ENCODE measurements around the gene IL21. TPM values are rescaled to one million over a fixed set of nuclear protein-coding genes. Genes with fewer than 3 reads are reported as not detected.
"Not testable (repeated sequence)": the region's sequence is repeated elsewhere in the genome, so short reads cannot be mapped to it uniquely, and the experiment has no call there.

The IL21 gene
- total RNA-seq, 6 experiments from 2014 or later = not detected

DNA sequence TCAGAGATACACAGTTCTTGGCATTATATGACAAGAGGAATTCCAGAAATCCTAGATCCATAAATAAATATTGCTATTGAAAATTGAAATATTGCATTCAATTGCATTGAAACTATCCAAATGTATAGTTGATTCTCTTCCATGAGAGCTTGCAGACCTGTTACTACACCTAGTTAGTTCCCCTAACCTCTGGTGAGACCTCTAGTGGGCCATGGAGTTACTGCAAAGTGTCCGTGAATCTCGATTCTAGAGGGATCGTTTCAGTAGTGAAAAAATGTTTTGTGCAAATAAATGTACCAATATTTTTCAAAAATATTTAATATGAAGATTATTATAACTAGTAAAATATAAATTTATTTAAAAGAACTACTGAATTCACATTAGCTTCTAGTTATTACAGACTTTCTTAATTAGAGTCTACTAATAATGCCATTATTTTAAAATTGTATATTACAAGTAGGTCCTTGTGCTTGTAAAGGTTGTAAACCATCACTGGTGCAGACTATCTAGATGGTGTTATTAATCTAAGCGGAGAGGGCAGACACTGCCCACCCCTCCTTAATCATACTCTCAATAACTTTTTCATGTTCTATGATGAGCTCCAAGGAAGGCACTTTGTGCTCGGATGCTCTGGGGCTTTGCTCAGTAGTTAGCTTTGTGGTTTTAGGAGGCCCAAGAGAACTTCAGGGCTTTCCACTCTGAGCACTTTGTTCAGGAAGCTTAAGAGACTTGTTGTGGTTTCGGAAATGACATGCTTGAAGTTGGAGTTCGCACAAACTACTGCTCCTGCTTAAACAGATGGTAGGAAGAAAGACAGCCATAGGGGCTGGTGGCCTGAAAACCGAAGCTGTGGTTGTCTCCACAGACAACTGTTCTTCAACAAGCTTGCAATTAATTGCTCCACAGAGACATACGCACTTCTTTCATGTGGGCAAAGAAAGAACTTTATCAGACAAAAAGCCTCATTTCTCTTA lies 42.8 kb downstream of the IL21 start:
- ATAC-seq (peak; percentile 74 to 85 (median 84)), DNase-seq (no peak)
- H3K27ac ChIP-seq = no peak overlapping the region
- TF ChIP-seq POLR2A (IDR thresholded peaks at IDR 0.05) = no peak
- TF ChIP-seq, protein P1, sequence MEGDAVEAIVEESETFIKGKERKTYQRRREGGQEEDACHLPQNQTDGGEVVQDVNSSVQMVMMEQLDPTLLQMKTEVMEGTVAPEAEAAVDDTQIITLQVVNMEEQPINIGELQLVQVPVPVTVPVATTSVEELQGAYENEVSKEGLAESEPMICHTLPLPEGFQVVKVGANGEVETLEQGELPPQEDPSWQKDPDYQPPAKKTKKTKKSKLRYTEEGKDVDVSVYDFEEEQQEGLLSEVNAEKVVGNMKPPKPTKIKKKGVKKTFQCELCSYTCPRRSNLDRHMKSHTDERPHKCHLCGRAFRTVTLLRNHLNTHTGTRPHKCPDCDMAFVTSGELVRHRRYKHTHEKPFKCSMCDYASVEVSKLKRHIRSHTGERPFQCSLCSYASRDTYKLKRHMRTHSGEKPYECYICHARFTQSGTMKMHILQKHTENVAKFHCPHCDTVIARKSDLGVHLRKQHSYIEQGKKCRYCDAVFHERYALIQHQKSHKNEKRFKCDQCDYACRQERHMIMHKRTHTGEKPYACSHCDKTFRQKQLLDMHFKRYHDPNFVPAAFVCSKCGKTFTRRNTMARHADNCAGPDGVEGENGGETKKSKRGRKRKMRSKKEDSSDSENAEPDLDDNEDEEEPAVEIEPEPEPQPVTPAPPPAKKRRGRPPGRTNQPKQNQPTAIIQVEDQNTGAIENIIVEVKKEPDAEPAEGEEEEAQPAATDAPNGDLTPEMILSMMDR (IDR thresholded peaks at IDR 0.05) = peak; percentile 51 to 77 (median 70)
- no peaks in the 10 kb centered on the region for H3K36me3 ChIP-seq
- H3K4me3 ChIP-seq = no peak overlapping the region
- H3K4me1 ChIP-seq = no peaks in the 10 kb centered on the region
- H3K9me3 ChIP-seq = no peaks in the 10 kb centered on the region
- H3K27me3 ChIP-seq = no peaks in the 10 kb centered on the region
- 28% methylated on average over 9 of the region's 9 CpGs for WGBS (ENCODE audit: insufficient coverage, low coverage, low lambda C conversion rate, missing lambda C conversion rate)
- intact Hi-C loops (cut with DNase I) = no loop called here

DNA sequence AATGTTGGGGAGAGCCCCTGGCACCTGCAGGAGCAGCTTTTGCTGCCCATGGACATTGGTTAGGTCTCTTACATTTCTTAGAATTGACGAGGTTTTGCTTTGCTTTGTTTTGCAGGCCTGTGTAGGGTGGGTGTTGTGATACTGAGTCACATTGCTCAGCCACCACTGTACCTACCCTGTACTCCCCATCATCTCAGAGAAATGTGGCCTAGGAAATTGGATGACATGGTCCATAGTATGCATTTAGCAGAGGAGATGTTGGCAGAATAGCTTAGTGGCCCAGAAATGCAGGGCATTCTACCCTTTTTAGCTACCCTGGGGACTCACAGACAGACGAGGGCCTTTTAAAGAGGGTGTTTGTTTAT lies 43.7 kb downstream of the IL21 start:
- H3K36me3 ChIP-seq = no peaks in the 10 kb centered on the region
- TF ChIP-seq, protein P1 (IDR thresholded peaks at IDR 0.05) = no peak
- TF ChIP-seq POLR2A (IDR thresholded peaks at IDR 0.05) = no peak
- WGBS (ENCODE audit: insufficient coverage, low coverage, low lambda C conversion rate, missing lambda C conversion rate) = 17% methylated on average over 1 of the region's 2 CpGs
- no peaks in the 10 kb centered on the region for H3K4me1 ChIP-seq
- H3K27ac ChIP-seq = no peak overlapping the region
- no peaks in the 10 kb centered on the region for H3K27me3 ChIP-seq
- no peak overlapping the region for H3K4me3 ChIP-seq
- intact Hi-C loops (cut with DNase I) = no loop called here
- no peak for DNase-seq
- no peak for ATAC-seq
- H3K9me3 ChIP-seq = no peaks in the 10 kb centered on the region

DNA sequence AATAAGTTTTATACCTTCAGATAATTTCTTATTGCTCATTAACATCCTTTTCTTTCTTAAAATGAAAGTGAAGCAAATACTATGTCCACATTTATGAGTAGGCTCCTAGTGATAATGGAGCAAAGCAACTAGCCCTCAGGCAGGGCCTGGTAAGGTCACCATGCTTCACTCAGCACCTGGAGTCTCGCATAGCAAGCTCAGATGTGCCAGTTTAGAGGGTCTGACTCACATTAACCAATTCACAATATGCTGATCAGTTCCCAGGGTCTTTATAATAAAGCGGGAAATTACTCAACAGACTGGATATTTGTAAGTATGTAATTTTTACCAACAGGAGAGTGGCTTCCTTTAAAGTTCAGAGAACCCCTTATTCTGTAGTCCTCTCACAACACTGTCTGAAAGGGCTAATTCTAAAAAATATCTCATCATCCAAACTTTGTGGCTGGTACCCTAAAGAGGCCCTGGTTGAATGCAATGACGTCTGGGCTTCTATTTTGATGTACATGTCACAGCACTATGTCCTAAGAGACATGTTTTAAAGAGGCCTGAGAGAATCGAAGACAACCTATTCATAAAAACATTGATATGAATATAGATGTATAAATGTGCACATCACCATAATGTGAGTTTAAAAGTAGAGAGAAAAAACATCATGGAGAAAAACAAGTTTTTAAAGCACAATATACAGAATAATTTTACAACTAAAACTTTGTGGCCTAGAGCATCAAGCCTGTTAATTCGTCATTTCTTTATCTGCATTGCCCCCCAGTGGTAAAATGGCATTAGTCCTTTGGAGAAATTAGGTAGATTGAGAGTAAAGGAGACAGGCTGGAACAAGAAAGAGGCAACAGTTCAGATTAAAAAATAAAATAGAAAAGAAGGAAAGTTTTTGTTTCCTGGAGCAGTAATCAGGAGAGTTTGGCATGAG lies 44.3 kb downstream of the IL21 start:
- WGBS (ENCODE audit: insufficient coverage, low coverage, low lambda C conversion rate, missing lambda C conversion rate) = 57% methylated on average over 5 of the region's 5 CpGs
- ATAC-seq (peak in 3 of 4 donors; percentile 39 to 63 (median 63)), DNase-seq (no peak)
- intact Hi-C loops (cut with DNase I) = no loop called here
- H3K4me3 ChIP-seq = no peak overlapping the region
- H3K36me3 ChIP-seq = no peaks in the 10 kb centered on the region
- no peaks in the 10 kb centered on the region for H3K4me1 ChIP-seq
- H3K27me3 ChIP-seq = no peaks in the 10 kb centered on the region
- no peak overlapping the region for H3K27ac ChIP-seq
- no peak for TF ChIP-seq POLR2A (IDR thresholded peaks at IDR 0.05)
- TF ChIP-seq, protein P1 (IDR thresholded peaks at IDR 0.05) = peak in 3 of 4 donors; percentile 46 to 57 (median 50)
- no peaks in the 10 kb centered on the region for H3K9me3 ChIP-seq

DNA sequence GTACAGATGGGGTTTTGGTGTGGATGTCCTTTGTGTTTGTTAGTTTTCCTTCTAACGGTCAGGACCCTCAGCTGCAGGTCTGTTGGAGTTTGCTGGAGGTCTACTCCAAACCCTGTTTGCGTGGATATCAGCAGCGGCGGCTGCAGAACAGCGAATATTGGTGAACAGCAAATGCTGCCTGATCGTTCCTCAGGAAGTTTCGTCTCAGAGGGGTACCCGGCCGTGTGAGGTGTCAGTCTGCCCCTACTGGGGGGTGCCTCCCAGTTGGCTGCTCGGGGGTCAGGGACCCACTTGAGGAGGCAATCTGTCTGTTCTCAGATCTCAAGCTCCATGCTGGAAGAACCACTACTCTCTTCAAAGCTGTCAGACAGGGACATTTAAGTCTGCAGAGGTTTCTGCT lies 46.5 kb downstream of the IL21 start:
- DNase-seq; H3K4me3 ChIP-seq; H3K9me3 ChIP-seq; H3K36me3 ChIP-seq; ATAC-seq; H3K27me3 ChIP-seq; intact Hi-C loops (cut with DNase I); H3K27ac ChIP-seq; H3K4me1 ChIP-seq: not testable (repeated sequence)
- 49% methylated on average over 2 of the region's 10 CpGs for WGBS (ENCODE audit: insufficient coverage, low coverage, low lambda C conversion rate, missing lambda C conversion rate)

Data from right lobe of liver (tissue), 6 donors.